NT2/D1 (cell line): Measurements from ENCODE around the gene ATXN1.

Experiments
- DNase-seq: peaks from one replicate; pipeline ENCODE4 v3.0.0-alpha.2; 2011; ENCODE audit warnings: low read depth, low spot score
- H3K27me3 ChIP-seq: 2 replicates; pipeline ENCODE4 v1.6.0; 2011; ENCODE audit warnings: mild to moderate bottlenecking; ENCODE audit not compliant: insufficient read length, insufficient read depth
- H3K36me3 ChIP-seq: 2 replicates; pipeline ENCODE4 v1.6.1; 2011; ENCODE audit warnings: mild to moderate bottlenecking, low read length, mixed read lengths; ENCODE audit not compliant: insufficient read depth, insufficient read length
- H3K4me1 ChIP-seq: 2 replicates; pipeline ENCODE4 v1.5.1; 2011; ENCODE audit not compliant: insufficient read depth, insufficient read length
- H3K4me3 ChIP-seq: 2 replicates; pipeline ENCODE4 v1.5.1; 2011; ENCODE audit warnings: low read depth; ENCODE audit not compliant: insufficient read length
- H3K9ac ChIP-seq: 2 replicates; pipeline ENCODE4 v1.6.0; 2011; ENCODE audit warnings: low read depth; ENCODE audit not compliant: insufficient read length
- H3K9me3 ChIP-seq: 2 replicates; pipeline ENCODE4 v1.5.1; 2011; ENCODE audit warnings: mild to moderate bottlenecking, low read length; ENCODE audit not compliant: insufficient read depth
- SUZ12 ChIP-seq: IDR thresholded peaks from 2 replicates; pipeline ENCODE4 v1.6.1; 2011; ENCODE audit not compliant: insufficient read length, insufficient read depth; ENCODE audit errors: extremely low read depth
- YY1 ChIP-seq: IDR thresholded peaks from 2 replicates; pipeline ENCODE4 v1.6.1; 2011; ENCODE audit not compliant: insufficient read length, insufficient read depth
- ZNF274 ChIP-seq: IDR thresholded peaks from 2 replicates; pipeline ENCODE4 v1.6.1; 2011; ENCODE audit warnings: mild to moderate bottlenecking, low read depth, low read length

The ATXN1 gene

GRCh38 chr6:16583144-16583762 lies 178.0 kb downstream of the ATXN1 start:
- Histone ChIP-seq H3K36me3 (no peaks in the 10 kb centered on the region), H3K9me3 (no peaks in the 10 kb centered on the region), H3K4me1 (no peaks in the 10 kb centered on the region), H3K27me3 (no peaks in the 10 kb centered on the region), H3K9ac (no peak overlapping the region), H3K4me3 (no peak overlapping the region)
- DNase-seq, result no peak
- no peak for TF ChIP-seq ZNF274
- TF ChIP-seq YY1, result no peak
- TF ChIP-seq SUZ12, result no peak

- Histone ChIP-seq H3K9me3 (no peaks in the 10 kb centered on the region), H3K27me3 (no peaks in the 10 kb centered on the region), H3K4me3 (no peak overlapping the region), H3K36me3 (no peaks in the 10 kb centered on the region), H3K9ac (no peak overlapping the region), H3K4me1 (no peaks in the 10 kb centered on the region)
- DNase-seq, result no peak
- TF ChIP-seq ZNF274 (no peak), YY1 (no peak), SUZ12 (no peak)
These were observed 178.7 kb downstream of the ATXN1 start for GRCh38 chr6:16582446-16583143.

- DNase-seq, result no peak
- TF ChIP-seq YY1 (no peak), SUZ12 (no peak), ZNF274 (no peak)
- Histone ChIP-seq H3K9ac (no peak overlapping the region), H3K27me3 (no peaks in the 10 kb centered on the region), H3K4me1 (no peaks in the 10 kb centered on the region), H3K36me3 (no peaks in the 10 kb centered on the region), H3K4me3 (no peak overlapping the region), H3K9me3 (no peaks in the 10 kb centered on the region)
These were observed 182.5 kb downstream of the ATXN1 start for GRCh38 chr6:16578695-16579285.

GRCh38 chr6:16576451-16577368 lies 184.6 kb downstream of the ATXN1 start:
- TF ChIP-seq YY1 (no peak), ZNF274 (no peak), SUZ12 (no peak)
- Histone ChIP-seq H3K4me1 (no peaks in the 10 kb centered on the region), H3K36me3 (no peaks in the 10 kb centered on the region), H3K9ac (no peak overlapping the region), H3K4me3 (no peak overlapping the region), H3K27me3 (no peaks in the 10 kb centered on the region), H3K9me3 (no peaks in the 10 kb centered on the region)
- DNase-seq, result no peak

- H3K9ac ChIP-seq, result no peak overlapping the region
- no peaks in the 10 kb centered on the region for H3K27me3 ChIP-seq
- no peaks in the 10 kb centered on the region for H3K4me1 ChIP-seq
- no peak overlapping the region for H3K4me3 ChIP-seq
- H3K36me3 ChIP-seq, result no peaks in the 10 kb centered on the region
- no peak for DNase-seq
- TF ChIP-seq YY1 (no peak), ZNF274 (no peak), SUZ12 (no peak)
- no peaks in the 10 kb centered on the region for H3K9me3 ChIP-seq
These were observed 185.6 kb downstream of the ATXN1 start for GRCh38 chr6:16575655-16576054.

GRCh38 chr6:16572943-16573342 lies 188.3 kb downstream of the ATXN1 start:
- no peaks in the 10 kb centered on the region for H3K4me1 ChIP-seq
- TF ChIP-seq SUZ12 (no peak), ZNF274 (no peak), YY1 (no peak)
- no peaks in the 10 kb centered on the region for H3K9me3 ChIP-seq
- no peaks in the 10 kb centered on the region for H3K36me3 ChIP-seq
- no peak for DNase-seq
- no peak overlapping the region for H3K9ac ChIP-seq
- H3K27me3 ChIP-seq, result no peaks in the 10 kb centered on the region
- H3K4me3 ChIP-seq, result no peak overlapping the region
